Hepatocyte (in vitro differentiated cells): Measurements from ENCODE around the gene GNAZ.

ENCODE experiments used
- CTCF ChIP-seq: fragments of 200-600 bp; sonication (generic); IDR thresholded peaks from 2 replicates; pipeline ENCODE4 v1.5.1; 2016; ENCODE audit warnings: antibody characterized with exemption, mild to moderate bottlenecking; ENCODE audit not compliant: poor library complexity
- EZH2 ChIP-seq: fragments of 200-600 bp; sonication (generic); IDR thresholded peaks from 2 replicates; pipeline ENCODE4 v1.6.1; 2016; ENCODE audit warnings: antibody characterized with exemption, mild to moderate bottlenecking, borderline replicate concordance
- EZH2phosphoT487 ChIP-seq: fragments of 200-600 bp; sonication (generic); IDR thresholded peaks from one replicate; pipeline ENCODE4 v1.6.1; 2018; ENCODE audit warnings: antibody characterized with exemption, mild to moderate bottlenecking, low read depth, moderate library complexity; ENCODE audit not compliant: unreplicated experiment, severe bottlenecking

DNA sequence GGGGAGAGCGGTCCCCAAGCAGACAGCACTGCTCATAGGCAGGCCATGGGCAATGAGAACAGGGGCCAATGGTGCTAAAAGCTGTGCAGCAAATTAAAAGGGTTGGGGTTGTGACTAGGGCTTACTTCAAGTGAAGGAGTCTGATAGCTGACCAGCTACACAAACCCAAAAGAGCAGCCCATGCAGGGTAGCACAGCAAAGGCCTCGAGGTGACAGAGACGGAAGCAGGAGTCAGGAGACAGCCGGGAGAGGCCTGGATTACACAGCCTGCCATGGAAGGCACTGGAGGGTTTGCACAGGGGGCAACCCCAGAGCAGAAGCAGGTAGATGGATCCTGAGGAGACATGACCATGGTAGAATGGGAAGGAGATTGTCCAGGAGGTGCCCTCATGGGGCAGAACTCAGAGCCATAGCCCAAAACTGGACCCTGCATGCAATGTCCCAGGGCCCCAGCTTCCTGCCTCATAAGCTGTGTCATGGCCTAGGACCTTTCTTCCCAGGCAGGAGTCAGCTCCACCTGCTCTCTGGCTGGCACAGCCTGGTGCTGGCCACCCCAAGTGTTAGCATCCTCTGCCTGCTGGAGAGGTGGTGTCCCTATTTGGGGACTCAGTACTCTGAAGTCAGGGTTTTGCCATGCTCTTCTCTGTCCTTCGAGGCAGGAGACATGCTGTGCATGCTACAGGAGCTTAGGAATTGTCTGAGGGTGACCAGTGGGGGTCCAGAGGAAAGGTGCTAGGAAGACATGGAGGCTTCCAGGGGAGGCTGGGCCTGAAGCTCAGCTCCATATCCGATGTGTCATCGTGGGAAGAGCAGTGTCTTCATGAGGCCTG lies 38.1 kb downstream of the GNAZ start:
- no peak for TF ChIP-seq CTCF
- TF ChIP-seq EZH2phosphoT487, result no peak
- no peak for TF ChIP-seq EZH2
